ENCODE data around the gene LRP1. TPM values are rescaled to one million over a fixed set of nuclear protein-coding genes. Genes with fewer than 3 reads are reported as not detected.

LRP1 gene
- total RNA-seq, 3 donors from 2014 or later (not counting 1 experiment from before 2014, with no cell fraction given): 6.7 to 13.1 (median 9.5) TPM

- H3K9me3 ChIP-seq (ENCODE audit: control insufficient read depth, insufficient read depth, low read length): no peaks in the 10 kb centered on the region
- no peaks in the 10 kb centered on the region for H3K36me3 ChIP-seq (ENCODE audit: control insufficient read depth, insufficient read depth, low read length)
- Mint-ChIP-seq H3K9me3 (no peaks in the 10 kb centered on the region), H3K27ac (no peak overlapping the region), H3K4me3 (peak overlapping the region; percentile 59), H3K4me1 (peaks cover 9 to 13% of the 10 kb centered on the region in 2 donors), H3K27me3 (ENCODE audit: low read depth in 2 of 2) (peaks cover 7 to 15% of the 10 kb centered on the region in 2 donors), H3K36me3 (no peaks in the 10 kb centered on the region)
- no peaks in the 10 kb centered on the region for H3K27me3 ChIP-seq (ENCODE audit: control insufficient read depth, insufficient read depth, low read length)
- TF ChIP-seq CTCF (IDR thresholded peaks at IDR 0.05): no peak
- peaks cover 17% of the 10 kb centered on the region for H3K4me1 ChIP-seq (ENCODE audit: control insufficient read depth, insufficient read depth, low read length)
- H3K27ac ChIP-seq (ENCODE audit: low read length): no peak overlapping the region
- 49% methylated on average over 34 of the region's 34 CpGs for WGBS (ENCODE audit: insufficient coverage)
- DNase-seq (peak in 1 of 2 donors; percentile 39), ATAC-seq (peak; percentile 55 to 85 (median 84))
- no peak overlapping the region for H3K4me3 ChIP-seq (ENCODE audit: low read length)
- intact Hi-C loops (cut with micrococcal nuclease): no loop called here
These were observed 67.5 kb downstream of the LRP1 start for GRCh38 chr12:57195611-57196371.

- H3K36me3 Mint-ChIP-seq: no peaks in the 10 kb centered on the region
- Histone ChIP-seq H3K4me1 (ENCODE audit: control insufficient read depth, insufficient read depth, low read length) (peaks cover 17% of the 10 kb centered on the region), H3K36me3 (ENCODE audit: control insufficient read depth, insufficient read depth, low read length) (no peaks in the 10 kb centered on the region), H3K27ac (ENCODE audit: low read length) (no peak overlapping the region), H3K27me3 (ENCODE audit: control insufficient read depth, insufficient read depth, low read length) (no peaks in the 10 kb centered on the region), H3K4me3 (ENCODE audit: low read length) (no peak overlapping the region), H3K9me3 (ENCODE audit: control insufficient read depth, insufficient read depth, low read length) (no peaks in the 10 kb centered on the region)
- 83% methylated on average over 4 of the region's 4 CpGs for WGBS (ENCODE audit: insufficient coverage)
- no peaks in the 10 kb centered on the region for H3K9me3 Mint-ChIP-seq
- no peak overlapping the region for H3K27ac Mint-ChIP-seq
- DNase-seq: no peak
- TF ChIP-seq CTCF (IDR thresholded peaks at IDR 0.05): no peak
- intact Hi-C loops (cut with micrococcal nuclease): no loop called here
- peaks cover 7 to 15% of the 10 kb centered on the region in 2 donors for H3K27me3 Mint-ChIP-seq (ENCODE audit: low read depth in 2 of 2)
- ATAC-seq: no peak
- H3K4me3 Mint-ChIP-seq: no peak overlapping the region
- H3K4me1 Mint-ChIP-seq: peaks cover 9 to 13% of the 10 kb centered on the region in 2 donors
These were observed 68.2 kb downstream of the LRP1 start for GRCh38 chr12:57196439-57196838.

GRCh38 chr12:57196956-57197355 is 68.7 kb downstream of the LRP1 start:
- ATAC-seq (no peak), DNase-seq (no peak)
- intact Hi-C loops (cut with micrococcal nuclease): no loop called here
- no peak overlapping the region for H3K27ac ChIP-seq (ENCODE audit: low read length)
- peaks cover 7 to 15% of the 10 kb centered on the region in 2 donors for H3K27me3 Mint-ChIP-seq (ENCODE audit: low read depth in 2 of 2)
- no peaks in the 10 kb centered on the region for H3K9me3 ChIP-seq (ENCODE audit: control insufficient read depth, insufficient read depth, low read length)
- WGBS (ENCODE audit: insufficient coverage): 94% methylated on average over 22 of the region's 22 CpGs
- H3K9me3 Mint-ChIP-seq: no peaks in the 10 kb centered on the region
- peaks cover 17% of the 10 kb centered on the region for H3K4me1 ChIP-seq (ENCODE audit: control insufficient read depth, insufficient read depth, low read length)
- H3K4me1 Mint-ChIP-seq: peaks cover 9 to 13% of the 10 kb centered on the region in 2 donors
- no peak for TF ChIP-seq CTCF (IDR thresholded peaks at IDR 0.05)
- no peaks in the 10 kb centered on the region for H3K36me3 Mint-ChIP-seq
- H3K27me3 ChIP-seq (ENCODE audit: control insufficient read depth, insufficient read depth, low read length): no peaks in the 10 kb centered on the region
- no peak overlapping the region for H3K27ac Mint-ChIP-seq
- no peak overlapping the region for H3K4me3 Mint-ChIP-seq
- no peak overlapping the region for H3K4me3 ChIP-seq (ENCODE audit: low read length)
- H3K36me3 ChIP-seq (ENCODE audit: control insufficient read depth, insufficient read depth, low read length): no peaks in the 10 kb centered on the region
